ENCODE results near the gene F3.

GRCh38 chr1:94550396-94550795, 8.8 kb upstream of the F3 start:
- TF ChIP-seq CTCF (IDR thresholded peaks at IDR 0.05; ENCODE audit: low read depth, low read length, poor library complexity, severe bottlenecking) (no peak), EZH2phosphoT487 (IDR thresholded peaks at IDR 0.05; ENCODE audit: borderline replicate concordance, low read length) (no peak)

Data from DOHH2 (cell line).